SK-N-SH (cell line): ENCODE data around the gene ADH5. TPM values are rescaled to one million over a fixed set of nuclear protein-coding genes. Genes with fewer than 3 reads are reported as not detected.

Source experiments
- CTCF ChIA-PET: fragments of 300-600, 350-600 bp; formaldehyde crosslinking; extraction: SDS; loops from one replicate; lab custom pipeline; 2021; lab: Yijun Ruan, JAX
- POLR2A ChIA-PET: fragments of 350-600 bp; sonication (Branson Sonifier 250); formaldehyde crosslinking; extraction: SDS; loops from one replicate; lab custom pipeline; 2020; ENCODE audit warnings: antibody characterized with exemption, inconsistent platforms; lab: Yijun Ruan, JAX
- DNase-seq: peaks from one replicate; pipeline ENCODE4 v3.0.0; 2012
- H2AFZ ChIP-seq: fragments of 200-600 bp; sonication (generic); 2 replicates; pipeline ENCODE4 v1.8.1; 2016; ENCODE audit warnings: antibody characterized with exemption, mild to moderate bottlenecking, low read depth
- H3F3A ChIP-seq: fragments of 200-600 bp; sonication (generic); replicated peaks from 2 replicates; pipeline ENCODE3; 2016; ENCODE audit warnings: antibody characterized with exemption, mild to moderate bottlenecking; ENCODE audit not compliant: insufficient read depth
- H3K27ac ChIP-seq, 2 experiments: fragments of 200-500 bp in 1 of 2; fragments of 200-600 bp in 1 of 2; sonication (Bioruptor generic) in 1 of 2; sonication (generic), shearing (Covaris generic) in 1 of 2; 2 replicates each; pipeline versions ENCODE4 v1.5.1 to v1.6.1; 2014 to 2016; ENCODE audit warnings: low read depth in 2 of 2, inconsistent platforms in 1 of 2, low read length in 1 of 2, mild to moderate bottlenecking in 1 of 2, mixed read lengths in 1 of 2
- H3K27me3 ChIP-seq: fragments of 200-600 bp; sonication (generic), shearing (Covaris generic); 2 replicates; pipeline ENCODE4 v1.6.1; 2016; ENCODE audit warnings: mixed run types; ENCODE audit not compliant: insufficient read depth
- H3K36me3 ChIP-seq, 2 experiments: fragments of 200-500 bp in 1 of 2; fragments of 200-600 bp in 1 of 2; sonication (Bioruptor generic) in 1 of 2; sonication (generic) in 1 of 2; replicated peaks in 1 of 2; 2 replicates each; pipeline versions ENCODE3 to v1.5.1; 2014 to 2016; ENCODE audit warnings: low read length in 1 of 2, mild to moderate bottlenecking in 1 of 2; ENCODE audit not compliant: insufficient read depth in 2 of 2, control insufficient read depth in 1 of 2
- H3K4me1 ChIP-seq, 2 experiments: fragments of 200-500 bp in 1 of 2; fragments of 200-600 bp in 1 of 2; sonication (Bioruptor generic) in 1 of 2; sonication (generic), shearing (Covaris generic) in 1 of 2; 2 replicates each; pipeline versions ENCODE4 v1.5.1 to v1.6.1; 2014 to 2016; ENCODE audit warnings: low read depth in 1 of 2, low read length in 1 of 2, mixed run types in 1 of 2; ENCODE audit not compliant: insufficient read depth in 2 of 2, control insufficient read depth in 1 of 2
- H3K4me2 ChIP-seq: fragments of 200-600 bp; sonication (generic), shearing (Covaris generic); 2 replicates; pipeline ENCODE4 v1.6.1; 2017; ENCODE audit warnings: mixed run types
- H3K4me3 ChIP-seq, 2 experiments: fragments of 200-500 bp in 1 of 2; fragments of 200-600 bp in 1 of 2; sonication (Bioruptor generic) in 1 of 2; sonication (generic), shearing (Covaris generic) in 1 of 2; 2 replicates each; pipeline versions ENCODE4 v1.5.1 to v1.8.1; 2014 to 2016; ENCODE audit warnings: low read depth in 2 of 2, inconsistent platforms in 1 of 2, low read length in 1 of 2, mild to moderate bottlenecking in 1 of 2, mixed read lengths in 1 of 2, moderate library complexity in 1 of 2
- H3K79me2 ChIP-seq: fragments of 200-600 bp; sonication (generic); 2 replicates; pipeline ENCODE4 v1.8.1; 2017; ENCODE audit warnings: mild to moderate bottlenecking; ENCODE audit not compliant: insufficient read depth
- H3K9ac ChIP-seq: fragments of 200-600 bp; sonication (generic); 2 replicates; pipeline ENCODE4 v1.6.1; 2017; ENCODE audit warnings: mixed run types
- H3K9me2 ChIP-seq: fragments of 200-600 bp; sonication (generic); 2 replicates; pipeline ENCODE4 v1.6.1; 2017; ENCODE audit warnings: mixed run types
- H3K9me3 ChIP-seq: fragments of 200-600 bp; sonication (generic); 2 replicates; pipeline ENCODE4 v1.6.1; 2017; ENCODE audit warnings: mixed run types, mild to moderate bottlenecking, moderate library complexity
- H4K20me1 ChIP-seq: fragments of 200-600 bp; sonication (generic); 2 replicates; pipeline ENCODE4 v1.6.1; 2017; ENCODE audit warnings: mild to moderate bottlenecking, mixed run types; ENCODE audit not compliant: insufficient read depth
- CTCF ChIP-seq: fragments of 200-600 bp; sonication (generic); IDR thresholded peaks from 2 replicates; pipeline ENCODE4 v1.6.1; 2017; ENCODE audit warnings: antibody characterized with exemption, mild to moderate bottlenecking, moderate library complexity
- EP300 ChIP-seq, 2 experiments: IDR thresholded peaks; 2 replicates each; pipeline versions ENCODE4 v1.4.0 to v1.6.1; 2012; ENCODE audit warnings: borderline replicate concordance in 1 of 2, low read depth in 1 of 2, low read length in 1 of 2
- GABPA ChIP-seq: IDR thresholded peaks from 2 replicates; pipeline ENCODE4 v1.4.0; 2012; ENCODE audit warnings: low read depth, mild to moderate bottlenecking
- MAX ChIP-seq: IDR thresholded peaks from 2 replicates; pipeline ENCODE4 v1.4.0; 2012; ENCODE audit warnings: low read depth
- MXI1 ChIP-seq: IDR thresholded peaks from 2 replicates; pipeline ENCODE4 v1.6.1; 2012; ENCODE audit warnings: mild to moderate bottlenecking, low read depth, low read length, improper control_type of control experiment
- PBX3 ChIP-seq: IDR thresholded peaks from 2 replicates; pipeline ENCODE4; 2012
- POLR2AphosphoS5 ChIP-seq: IDR thresholded peaks from 2 replicates; pipeline ENCODE4 v1.6.1; 2012; ENCODE audit warnings: low read depth, low read length
- RAD21 ChIP-seq: IDR thresholded peaks from 2 replicates; pipeline ENCODE4 v1.6.1; 2012; ENCODE audit warnings: mild to moderate bottlenecking, low read length
- RCOR1 ChIP-seq: fragments of 150-350 bp; IDR thresholded peaks from 2 replicates; pipeline ENCODE4 v1.6.1; 2017; ENCODE audit warnings: antibody characterized with exemption, low read length
- RXRA ChIP-seq: IDR thresholded peaks from 2 replicates; pipeline ENCODE4 v1.4.0; 2012; ENCODE audit warnings: low read depth, mild to moderate bottlenecking, borderline replicate concordance
- SIN3A ChIP-seq: IDR thresholded peaks from 2 replicates; pipeline ENCODE4 v1.6.1; 2012; ENCODE audit warnings: low read depth, mild to moderate bottlenecking, low read length, moderate library complexity, borderline replicate concordance
- TAF1 ChIP-seq: IDR thresholded peaks from 2 replicates; pipeline ENCODE4 v1.6.1; 2012; ENCODE audit warnings: low read depth, mild to moderate bottlenecking, low read length, moderate library complexity, borderline replicate concordance
- TEAD4 ChIP-seq: IDR thresholded peaks from 2 replicates; pipeline ENCODE4 v1.4.0; 2012; ENCODE audit warnings: mild to moderate bottlenecking, borderline replicate concordance; ENCODE audit not compliant: insufficient read depth
- USF2 ChIP-seq: fragments of 150-350 bp; IDR thresholded peaks from 2 replicates; pipeline ENCODE4 v1.6.1; 2017; ENCODE audit warnings: antibody characterized with exemption, low read length, low read depth, borderline replicate concordance
- WGBS: methylation state at CpG from one replicate; pipeline ENCODE4 v1.1.6; 2017; ENCODE audit warnings: low lambda C conversion rate; 5-methylcytosine and 5-hydroxymethylcytosine counted together
- polyA plus RNA-seq, 3 experiments: library from polyadenylated mRNA; depleted of rRNA; stranded (reverse); fragments of >200 nt; gene quantifications; 2 replicates each; pipeline ENCODE4 v1.2.3, GENCODE V29; 2012

The ADH5 gene
- polyA plus RNA-seq, 1 of the 3 experiments (the other 2 are of a cell fraction) = 111 TPM

- H3K27ac ChIP-seq = peak overlapping the region; percentile 39 to 89; a peak in 3 of 4 replicates
- peaks cover 10% of the 10 kb centered on the region; the same call in 1 of the 2 replicates for H3K79me2 ChIP-seq
- peaks cover 29% of the 10 kb centered on the region for H3F3A ChIP-seq
- WGBS = 99% methylated on average over 8 of the region's 8 CpGs
- CTCF ChIA-PET = no interaction called here
- H3K36me3 ChIP-seq = peaks cover 41 to 46% of the 10 kb centered on the region in 2 experiments
- no peak overlapping the region for H3K9ac ChIP-seq
- H3K4me2 ChIP-seq = no peak overlapping the region
- peaks cover 2 to 4% of the 10 kb centered on the region in 2 experiments; a peak in 2 of 4 replicates for H3K4me1 ChIP-seq
- no peaks in the 10 kb centered on the region for H3K27me3 ChIP-seq
- H2AFZ ChIP-seq = no peak overlapping the region
- no peak overlapping the region for H3K4me3 ChIP-seq
- H4K20me1 ChIP-seq = no peaks in the 10 kb centered on the region
- POLR2A ChIA-PET = no interaction called here
- no peaks in the 10 kb centered on the region for H3K9me2 ChIP-seq
- DNase-seq = no peak
- H3K9me3 ChIP-seq = no peaks in the 10 kb centered on the region
- no peak for TF ChIP-seq POLR2AphosphoS5
Observed at GRCh38 chr4:99061048-99061700, 27.4 kb downstream of the ADH5 start.

GRCh38 chr4:99059550-99059949 is 29.0 kb downstream of the ADH5 start:
- no peak for DNase-seq
- Histone ChIP-seq H3K79me2 (peaks cover 10% of the 10 kb centered on the region; the same call in 1 of the 2 replicates), H3K27ac (peak overlapping the region; percentile 77 to 89; a peak in 3 of 4 replicates), H3K36me3 (peaks cover 42% of the 10 kb centered on the region in 2 experiments), H3F3A (peaks cover 38% of the 10 kb centered on the region), H4K20me1 (no peaks in the 10 kb centered on the region), H3K4me1 (peaks cover 2 to 8% of the 10 kb centered on the region in 2 experiments; a peak in 2 of 4 replicates), H3K9me2 (no peaks in the 10 kb centered on the region), H3K9me3 (no peaks in the 10 kb centered on the region), H3K27me3 (no peaks in the 10 kb centered on the region), H3K4me3 (peak overlapping the region in 1 of 2 experiments; percentile 24; a peak in 2 of 4 replicates), H3K4me2 (peak overlapping the region; percentile 57), H3K9ac (peak overlapping the region; percentile 40; the same call in 1 of the 2 replicates), H2AFZ (no peak overlapping the region)
- ChIA-PET CTCF (interaction anchor here (1.0 to 4.2 kb wide), 3 partner anchors 64 to 592 kb away, joined by 4 to 26 read pairs (median 5); partner anchors contain the start of gene METAP1), POLR2A (no interaction called here)
- TF ChIP-seq SIN3A (no peak), TAF1 (no peak), RCOR1 (no peak), GABPA (no peak), RXRA (no peak)
- 100% methylated on average over 1 of the region's 1 CpG for WGBS

- no peak overlapping the region for H3K4me3 ChIP-seq
- no peak for DNase-seq
- H3K27me3 ChIP-seq = no peaks in the 10 kb centered on the region
- H3K27ac ChIP-seq = no peak overlapping the region; a peak in 1 of 4 replicates
- peaks cover 10% of the 10 kb centered on the region; the same call in 1 of the 2 replicates for H3K79me2 ChIP-seq
- H3K4me2 ChIP-seq = no peak overlapping the region
- H3K9me3 ChIP-seq = no peaks in the 10 kb centered on the region
- CTCF ChIA-PET = interaction anchor here (4.1 to 4.2 kb wide), 2 partner anchors 63 to 590 kb away, joined by 26 to 46 read pairs; partner anchors contain the start of gene METAP1
- no peak overlapping the region for H2AFZ ChIP-seq
- no peak overlapping the region for H3K9ac ChIP-seq
- peaks cover 38% of the 10 kb centered on the region for H3F3A ChIP-seq
- POLR2A ChIA-PET = no interaction called here
- no peaks in the 10 kb centered on the region for H3K9me2 ChIP-seq
- H3K4me1 ChIP-seq = peaks cover 2 to 8% of the 10 kb centered on the region in 2 experiments; a peak in 2 of 4 replicates
- H4K20me1 ChIP-seq = no peaks in the 10 kb centered on the region
- WGBS = 100% methylated on average over 2 of the region's 2 CpGs
- H3K36me3 ChIP-seq = peaks cover 46% of the 10 kb centered on the region in 2 experiments
- TF ChIP-seq PBX3 (no peak), RAD21 (no peak), MAX (no peak), CTCF (no peak), SIN3A (no peak), TEAD4 (no peak), MXI1 (no peak), EP300 (IDR thresholded peaks at IDR 0.05; ENCODE audit: borderline replicate concordance in 1 of 2, low read depth in 1 of 2, low read length in 1 of 2) (no peak), USF2 (no peak), RXRA (no peak)
Observed at GRCh38 chr4:99058228-99058627, 30.4 kb downstream of the ADH5 start.
